Fibroblast of peridontal ligament (primary cell): ENCODE measurements around the gene CD9.

Experiments
- DNase-seq: peaks from one replicate; pipeline ENCODE4 v3.0.0-alpha.2; 2010; ENCODE audit errors: extremely low read depth

CD9 gene

DNA sequence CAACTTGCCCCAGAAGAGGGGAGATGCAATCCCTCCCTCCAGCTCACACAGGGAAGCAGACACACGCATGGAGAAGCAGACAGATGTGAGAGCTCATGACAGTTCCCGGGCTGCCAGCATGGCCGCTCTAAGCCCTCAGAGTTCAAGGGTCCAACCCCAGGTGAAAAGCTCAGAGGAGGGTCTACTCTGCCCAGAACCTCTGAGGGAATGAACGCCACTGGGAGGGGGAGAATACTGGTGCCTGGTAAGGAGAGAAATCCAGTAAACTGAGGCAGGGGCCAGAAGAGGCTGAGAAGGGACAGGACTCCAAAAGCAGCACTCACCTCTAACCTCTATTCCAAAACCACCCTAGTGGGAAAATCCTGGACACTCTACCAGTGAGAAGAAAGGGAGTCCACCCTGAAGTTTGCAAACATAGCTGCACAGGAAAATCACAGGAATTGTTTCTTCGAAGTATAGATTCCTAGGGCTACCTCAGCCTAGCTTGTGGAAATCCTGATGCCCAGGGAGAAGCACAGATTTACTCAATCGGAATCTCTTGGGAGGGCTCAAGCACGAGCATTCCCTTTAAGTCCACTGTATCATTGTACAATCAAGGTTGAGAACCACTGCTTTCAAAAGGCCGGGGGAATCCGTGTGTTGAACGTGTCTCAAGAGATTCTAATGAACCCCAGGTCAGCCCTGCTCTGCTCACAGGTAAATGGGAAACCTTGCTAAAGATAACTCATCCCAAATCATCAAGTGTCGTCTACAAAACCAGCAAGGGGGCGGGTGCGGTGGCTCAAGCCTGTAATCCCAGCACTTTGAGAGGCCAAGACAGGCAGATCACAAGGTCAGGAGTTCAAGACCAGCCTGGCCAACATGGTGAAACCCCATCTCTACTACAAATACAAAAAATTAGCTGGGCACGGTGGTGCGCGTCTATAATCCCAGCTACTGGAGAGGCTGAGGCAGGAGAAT lies 76.0 kb downstream of the CD9 start:
- DNase-seq, result no peak

DNA sequence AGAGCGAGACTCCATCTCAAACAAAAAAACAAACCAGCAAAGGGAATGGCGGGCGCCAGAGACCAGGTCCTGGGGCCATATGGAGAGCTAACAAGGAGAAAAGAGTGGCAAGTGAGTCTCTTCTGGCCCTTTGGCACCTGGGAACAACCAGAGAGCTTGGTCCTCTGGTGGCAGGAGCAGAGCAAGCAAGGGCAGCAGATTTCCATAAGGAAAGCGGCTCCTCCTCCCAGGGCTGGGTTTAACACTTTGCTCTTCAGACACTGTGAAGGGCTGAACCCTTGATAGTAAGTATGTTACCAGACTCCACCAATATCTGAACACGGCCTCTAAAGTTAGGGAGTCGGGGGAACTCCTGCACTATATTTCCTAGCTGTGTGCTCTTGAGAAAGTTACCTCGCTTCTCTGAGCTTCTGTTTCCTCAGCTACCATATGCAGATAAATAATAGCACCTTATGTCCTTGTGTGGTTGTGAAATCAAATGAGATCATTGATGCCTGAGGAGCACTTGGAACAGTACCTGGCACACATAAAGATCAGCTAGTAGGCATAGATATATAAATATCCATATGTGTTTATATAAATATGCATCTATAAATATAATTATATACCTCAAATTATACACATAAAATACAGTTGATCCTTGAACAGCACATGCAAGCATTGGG lies 76.9 kb downstream of the CD9 start:
- DNase-seq, result no peak

- DNase-seq, result no peak
Observed at GRCh38 chr12:6277982-6278438, 77.8 kb downstream of the CD9 start.

DNA sequence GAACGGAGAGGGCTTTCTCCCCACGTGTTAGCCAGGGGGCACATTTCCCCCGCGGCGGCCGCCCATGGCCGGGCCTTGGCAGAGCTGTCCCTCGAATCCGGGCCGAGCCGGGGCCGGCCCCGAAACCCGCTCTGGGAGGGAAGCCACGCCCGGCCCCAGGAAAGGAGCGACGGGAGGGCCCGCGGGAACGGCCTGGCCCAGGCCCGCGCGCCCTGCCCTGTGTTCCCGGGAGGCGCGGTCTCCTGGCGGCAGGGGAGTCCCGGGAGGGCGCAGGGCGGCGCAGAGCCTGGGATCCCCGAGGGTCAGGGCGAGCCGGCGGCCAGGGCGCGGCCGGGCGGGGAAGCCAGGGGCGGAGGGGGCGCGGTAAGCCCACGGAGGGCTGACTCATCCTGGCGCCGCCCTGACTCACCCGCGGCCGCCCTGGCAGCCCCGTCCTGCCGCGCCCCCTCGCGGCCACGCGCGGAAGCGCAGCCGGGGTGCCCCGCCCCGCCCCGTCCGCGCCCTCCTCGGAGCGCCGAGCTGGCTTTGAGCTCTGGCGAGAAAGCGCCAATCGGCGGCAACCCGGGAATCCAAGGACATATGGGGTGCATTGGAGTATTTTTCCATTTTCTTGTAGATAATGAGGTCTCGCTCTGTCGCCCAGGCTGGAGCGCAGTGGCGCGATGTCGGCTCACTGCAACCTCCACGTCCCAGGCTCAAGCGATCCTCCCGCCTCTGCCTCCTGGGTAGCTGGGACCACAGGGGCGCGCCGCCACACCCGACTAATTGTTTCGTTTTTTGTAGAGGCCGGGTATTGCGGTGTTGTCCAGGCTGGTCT lies 78.4 kb downstream of the CD9 start:
- DNase-seq, result peak; percentile 67

GRCh38 chr12:6279256-6279628 lies 79.0 kb downstream of the CD9 start:
- no peak for DNase-seq

- DNase-seq, result no peak
Observed at GRCh38 chr12:6279631-6280030, 79.4 kb downstream of the CD9 start.

DNA sequence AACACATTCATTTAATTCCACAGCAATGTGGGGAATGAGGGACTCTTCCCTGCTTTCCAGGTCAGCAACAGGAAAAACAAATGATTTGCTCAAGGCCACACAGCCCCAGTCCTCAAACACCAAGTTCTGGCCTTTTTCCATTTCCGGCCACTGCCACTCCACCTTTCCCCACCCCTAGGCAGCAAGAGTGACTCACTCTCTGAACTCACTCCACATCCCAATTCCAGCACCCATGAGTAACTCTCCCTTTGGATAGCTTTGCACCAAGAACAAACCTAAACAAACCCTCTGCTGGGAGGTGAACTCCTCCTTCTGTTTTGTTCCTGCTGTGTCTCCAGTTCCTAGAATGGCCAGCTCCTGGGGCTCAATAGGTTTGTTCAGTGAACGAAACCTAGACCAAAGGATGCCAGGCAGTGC lies 79.9 kb downstream of the CD9 start:
- DNase-seq, result peak; percentile 90

- DNase-seq, result no peak
Observed at GRCh38 chr12:6280672-6281071, 80.5 kb downstream of the CD9 start.

DNA sequence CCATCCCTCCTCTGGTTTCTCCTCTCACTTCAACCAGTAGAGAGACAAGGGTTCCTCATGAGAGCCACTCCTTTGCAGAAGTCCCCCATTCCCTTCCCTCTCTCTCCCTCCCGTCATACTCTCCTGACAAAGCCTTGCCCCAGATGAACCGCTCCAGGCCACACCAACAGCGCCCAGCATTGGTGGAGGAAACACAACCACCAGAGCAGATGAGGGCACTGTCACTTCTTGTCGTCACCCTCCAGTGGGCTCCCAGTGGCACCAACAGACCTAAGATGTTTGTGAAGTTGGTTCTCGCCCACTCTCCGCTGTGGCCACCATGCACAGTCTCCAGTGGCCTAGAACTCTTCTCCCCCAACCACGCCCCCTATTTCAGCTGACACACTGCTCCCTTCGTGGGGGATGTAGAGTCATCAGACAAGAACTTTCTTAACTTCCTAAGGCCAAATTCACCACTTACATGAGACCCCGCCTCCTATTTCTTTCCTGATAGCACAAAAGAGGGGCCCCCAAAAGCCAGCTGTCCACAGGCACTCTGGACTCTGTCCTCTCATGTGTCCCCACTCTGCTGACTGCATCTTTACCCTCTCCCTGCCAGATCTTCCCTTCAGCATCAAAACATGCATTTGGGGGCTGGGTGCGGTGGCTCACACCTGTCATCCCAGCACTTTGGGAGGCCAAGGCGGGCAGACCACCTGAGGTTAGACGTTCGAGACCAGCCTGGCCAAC lies 81.0 kb downstream of the CD9 start:
- DNase-seq, result no peak

DNA sequence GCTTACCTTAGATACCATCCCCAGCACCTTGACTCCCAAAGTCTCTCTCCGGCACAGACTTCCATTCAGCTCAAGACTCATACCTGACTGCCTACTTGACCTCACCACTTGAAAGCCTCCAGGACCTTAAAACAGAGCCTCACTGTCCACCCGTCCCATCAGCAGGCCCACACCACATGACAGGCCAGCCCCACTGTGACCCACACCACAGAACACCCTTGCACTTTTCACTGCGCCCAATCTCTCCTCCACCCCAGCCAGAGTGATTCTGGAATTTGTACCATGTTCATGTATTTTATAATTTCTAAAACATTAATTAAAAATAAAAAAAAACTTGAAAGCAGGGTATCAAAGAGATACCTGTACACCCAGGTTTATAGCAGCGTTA lies 82.2 kb downstream of the CD9 start:
- DNase-seq, result no peak

- no peak for DNase-seq
Observed at GRCh38 chr12:6284273-6284672, 84.1 kb downstream of the CD9 start.

- DNase-seq, result peak; percentile 81
Observed at GRCh38 chr12:6285063-6285477, 84.9 kb downstream of the CD9 start.

- DNase-seq, result peak; percentile 61
Observed at GRCh38 chr12:6285532-6286306, 85.5 kb downstream of the CD9 start.
